ENCODE measurements around the gene MMP15. TPM values are rescaled to one million over a fixed set of nuclear protein-coding genes. Genes with fewer than 3 reads are reported as not detected.
"Not testable (repeated sequence)": the region's sequence is repeated elsewhere in the genome, so short reads cannot be mapped to it uniquely, and the experiment has no call there.

MMP15 gene
- total RNA-seq, 1 donor from 2014 or later = 7.2 TPM

DNA sequence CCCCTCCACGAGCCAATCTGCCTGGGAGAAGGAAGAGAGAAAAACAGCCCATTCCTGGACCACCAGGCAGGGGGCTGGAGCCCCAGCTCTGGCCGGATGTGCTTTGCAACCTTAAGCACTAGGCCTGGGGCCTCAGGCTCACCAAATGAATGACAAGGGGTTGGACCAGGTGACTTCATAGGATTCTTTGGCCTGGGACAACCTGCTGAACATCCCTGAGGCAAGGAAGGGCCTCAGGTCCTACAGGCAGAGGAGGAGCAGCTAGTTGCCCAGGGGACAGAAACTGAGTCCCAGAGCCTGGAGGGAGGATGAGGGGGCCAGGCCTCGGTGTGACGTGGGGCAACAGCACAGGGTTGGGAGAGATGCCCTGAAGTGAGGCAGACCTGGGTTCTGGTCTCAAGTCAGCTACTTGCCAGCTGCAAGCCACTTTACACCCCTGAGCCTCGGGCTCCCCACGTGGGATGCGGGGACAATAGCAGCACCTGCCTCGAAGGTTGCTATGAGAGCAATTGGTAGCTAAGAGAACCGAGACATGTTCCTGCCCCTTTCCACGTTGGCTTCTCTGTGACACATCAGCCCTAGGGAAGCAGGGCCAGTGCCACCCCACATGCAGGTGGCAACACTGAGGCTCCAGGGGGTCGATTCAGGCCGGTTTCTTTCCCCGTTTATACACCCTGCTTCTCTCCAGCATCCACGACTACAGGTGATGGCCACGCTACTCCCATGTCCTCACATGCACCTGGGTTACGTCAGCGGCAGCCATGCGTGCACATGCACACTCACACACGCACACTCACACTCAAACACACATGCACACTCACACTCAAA lies 61.0 kb downstream of the MMP15 start:
- Histone ChIP-seq H3K27me3 (no peaks in the 10 kb centered on the region), H3K4me2 (no peak overlapping the region), H3K9me3 (ENCODE audit: low read depth) (no peaks in the 10 kb centered on the region), H4K20me1 (ENCODE audit: low read depth) (no peaks in the 10 kb centered on the region), H3K27ac (no peak overlapping the region), H2AFZ (replicated peaks) (peak overlapping the region; percentile 63), H3K36me3 (no peaks in the 10 kb centered on the region), H3K9ac (no peak overlapping the region), H3K4me1 (no peaks in the 10 kb centered on the region), H3F3A (ENCODE audit: low read depth) (peaks cover 10% of the 10 kb centered on the region), H3K4me3 (no peak overlapping the region), H3K79me2 (ENCODE audit: low read depth) (no peaks in the 10 kb centered on the region)
- H3K27ac Mint-ChIP-seq = peak overlapping the region; percentile 46
- H3K27me3 Mint-ChIP-seq (ENCODE audit: insufficient read depth, low read depth) = peaks cover 3% of the 10 kb centered on the region
- no peak overlapping the region for H3K4me3 Mint-ChIP-seq
- DNase-seq (ENCODE audit: low spot score) = no peak
- TF ChIP-seq, protein P1, sequence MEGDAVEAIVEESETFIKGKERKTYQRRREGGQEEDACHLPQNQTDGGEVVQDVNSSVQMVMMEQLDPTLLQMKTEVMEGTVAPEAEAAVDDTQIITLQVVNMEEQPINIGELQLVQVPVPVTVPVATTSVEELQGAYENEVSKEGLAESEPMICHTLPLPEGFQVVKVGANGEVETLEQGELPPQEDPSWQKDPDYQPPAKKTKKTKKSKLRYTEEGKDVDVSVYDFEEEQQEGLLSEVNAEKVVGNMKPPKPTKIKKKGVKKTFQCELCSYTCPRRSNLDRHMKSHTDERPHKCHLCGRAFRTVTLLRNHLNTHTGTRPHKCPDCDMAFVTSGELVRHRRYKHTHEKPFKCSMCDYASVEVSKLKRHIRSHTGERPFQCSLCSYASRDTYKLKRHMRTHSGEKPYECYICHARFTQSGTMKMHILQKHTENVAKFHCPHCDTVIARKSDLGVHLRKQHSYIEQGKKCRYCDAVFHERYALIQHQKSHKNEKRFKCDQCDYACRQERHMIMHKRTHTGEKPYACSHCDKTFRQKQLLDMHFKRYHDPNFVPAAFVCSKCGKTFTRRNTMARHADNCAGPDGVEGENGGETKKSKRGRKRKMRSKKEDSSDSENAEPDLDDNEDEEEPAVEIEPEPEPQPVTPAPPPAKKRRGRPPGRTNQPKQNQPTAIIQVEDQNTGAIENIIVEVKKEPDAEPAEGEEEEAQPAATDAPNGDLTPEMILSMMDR (IDR thresholded peaks at IDR 0.05) = no peak
- TF ChIP-seq EZH2 (IDR thresholded peaks at IDR 0.05) = no peak
- TF ChIP-seq EZH2phosphoT487 (IDR thresholded peaks at IDR 0.05) = no peak
- peaks cover 8% of the 10 kb centered on the region for H3K4me1 Mint-ChIP-seq
- H3K36me3 Mint-ChIP-seq = no peaks in the 10 kb centered on the region
- H3K9me3 Mint-ChIP-seq = no peaks in the 10 kb centered on the region

GRCh38 chr16:58087209-58087913 lies 61.8 kb downstream of the MMP15 start:
- Mint-ChIP-seq H3K36me3 (no peaks in the 10 kb centered on the region), H3K4me3 (no peak overlapping the region), H3K4me1 (peaks cover 8% of the 10 kb centered on the region), H3K27ac (no peak overlapping the region), H3K27me3 (ENCODE audit: insufficient read depth, low read depth) (peaks cover 3% of the 10 kb centered on the region), H3K9me3 (no peaks in the 10 kb centered on the region)
- DNase-seq (ENCODE audit: low spot score) = no peak
- no peak overlapping the region for H3K4me3 ChIP-seq
- H3K27ac ChIP-seq = no peak overlapping the region
- H3K9me3 ChIP-seq (ENCODE audit: low read depth) = no peaks in the 10 kb centered on the region
- H3K4me1 ChIP-seq = no peaks in the 10 kb centered on the region
- H2AFZ ChIP-seq (replicated peaks) = no peak overlapping the region
- no peaks in the 10 kb centered on the region for H3K36me3 ChIP-seq
- H3K4me2 ChIP-seq = no peak overlapping the region
- no peaks in the 10 kb centered on the region for H3K79me2 ChIP-seq (ENCODE audit: low read depth)
- no peaks in the 10 kb centered on the region for H3K27me3 ChIP-seq
- TF ChIP-seq EZH2phosphoT487 (IDR thresholded peaks at IDR 0.05) (no peak), EZH2 (IDR thresholded peaks at IDR 0.05) (no peak)
- TF ChIP-seq, protein P1 (IDR thresholded peaks at IDR 0.05) = no peak
- H3F3A ChIP-seq (ENCODE audit: low read depth) = peaks cover 10% of the 10 kb centered on the region
- no peak overlapping the region for H3K9ac ChIP-seq
- no peaks in the 10 kb centered on the region for H4K20me1 ChIP-seq (ENCODE audit: low read depth)

- Histone ChIP-seq H3K27ac (no peak overlapping the region), H4K20me1 (ENCODE audit: low read depth) (no peaks in the 10 kb centered on the region), H3F3A (ENCODE audit: low read depth) (peaks cover 10% of the 10 kb centered on the region), H3K79me2 (ENCODE audit: low read depth) (no peaks in the 10 kb centered on the region), H3K4me1 (no peaks in the 10 kb centered on the region), H3K9me3 (ENCODE audit: low read depth) (no peaks in the 10 kb centered on the region), H3K36me3 (no peaks in the 10 kb centered on the region), H3K27me3 (no peaks in the 10 kb centered on the region), H3K4me3 (no peak overlapping the region), H2AFZ (replicated peaks) (no peak overlapping the region), H3K4me2 (no peak overlapping the region), H3K9ac (no peak overlapping the region)
- TF ChIP-seq EZH2 (IDR thresholded peaks at IDR 0.05) = no peak
- TF ChIP-seq EZH2phosphoT487 (IDR thresholded peaks at IDR 0.05) = no peak
- TF ChIP-seq, protein P1 (IDR thresholded peaks at IDR 0.05) = no peak
- no peak for DNase-seq (ENCODE audit: low spot score)
- Mint-ChIP-seq H3K36me3 (no peaks in the 10 kb centered on the region), H3K27ac (no peak overlapping the region), H3K4me3 (no peak overlapping the region), H3K27me3 (ENCODE audit: insufficient read depth, low read depth) (peaks cover 3% of the 10 kb centered on the region), H3K4me1 (peaks cover 8% of the 10 kb centered on the region), H3K9me3 (no peaks in the 10 kb centered on the region)
These were observed 62.5 kb downstream of the MMP15 start for GRCh38 chr16:58088091-58088490.

DNA sequence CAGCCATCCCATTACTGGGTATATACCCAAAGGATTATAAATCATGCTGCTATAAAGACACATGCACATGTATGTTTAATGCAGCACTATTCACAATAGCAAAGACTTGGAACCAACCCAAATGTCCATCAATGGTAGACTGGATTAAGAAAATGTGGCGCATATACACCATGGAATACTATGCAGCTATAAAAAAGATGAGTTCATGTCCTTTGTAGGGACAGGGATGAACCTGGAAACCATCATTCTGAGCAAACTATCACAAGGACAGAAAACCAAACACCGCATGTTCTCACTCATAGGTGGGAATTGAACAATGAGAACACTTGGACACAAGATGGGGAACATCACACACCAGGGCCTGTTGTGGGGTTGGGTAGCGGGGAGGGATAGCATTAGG lies 64.8 kb downstream of the MMP15 start:
- H3K9me3 Mint-ChIP-seq; H3K27ac Mint-ChIP-seq; H3K27me3 Mint-ChIP-seq (ENCODE audit: insufficient read depth, low read depth); H3K79me2 ChIP-seq (ENCODE audit: low read depth); DNase-seq (ENCODE audit: low spot score); H3K36me3 Mint-ChIP-seq; H3K36me3 ChIP-seq; H3K4me2 ChIP-seq; H3K27me3 ChIP-seq; H3K4me1 ChIP-seq; H3K4me1 Mint-ChIP-seq; H3K27ac ChIP-seq; H2AFZ ChIP-seq (replicated peaks); H3K9me3 ChIP-seq (ENCODE audit: low read depth); H3K4me3 ChIP-seq; H3F3A ChIP-seq (ENCODE audit: low read depth); H3K4me3 Mint-ChIP-seq; H4K20me1 ChIP-seq (ENCODE audit: low read depth); H3K9ac ChIP-seq: not testable (repeated sequence)

All from neural progenitor cell (in vitro differentiated cells).